ENCODE measurements around the gene RAB3GAP2. TPM values are rescaled to one million over a fixed set of nuclear protein-coding genes. Genes with fewer than 3 reads are reported as not detected.

Gene RAB3GAP2
- total RNA-seq, 2 donors from 2014 or later: 50.1 to 50.5 TPM

DNA sequence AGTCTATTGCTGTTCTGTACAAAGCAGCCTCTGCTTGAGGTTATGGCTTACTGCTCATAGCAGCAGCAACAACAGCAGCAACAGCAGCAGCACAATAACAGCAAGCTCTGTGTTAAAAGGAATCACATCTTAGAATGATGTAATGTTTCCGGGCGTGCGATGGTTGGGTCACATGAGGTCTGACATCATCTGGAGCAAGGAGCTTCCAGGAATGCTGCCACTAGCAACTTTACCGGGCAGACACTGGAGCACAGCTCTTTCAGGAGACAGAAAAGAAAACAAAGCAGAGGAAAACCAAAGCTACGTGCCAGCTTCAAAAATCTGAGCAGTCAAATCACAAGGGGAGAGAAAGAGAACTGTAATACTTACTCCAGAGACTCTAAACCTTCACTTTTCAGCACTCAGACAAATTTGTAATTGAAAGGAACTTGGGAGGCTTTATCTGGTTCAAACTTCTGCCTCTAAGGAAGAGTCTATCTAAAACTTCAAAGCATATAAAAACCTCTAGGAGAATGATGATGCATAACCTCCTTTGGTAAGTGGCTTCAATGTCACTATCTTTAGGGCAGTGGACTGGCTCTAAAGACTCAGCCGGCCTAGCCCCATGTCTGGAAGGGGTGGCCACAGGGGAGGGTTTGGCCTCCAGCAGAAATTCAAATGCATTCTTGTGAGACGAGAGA lies 28.3 kb upstream of the RAB3GAP2 start:
- H3K4me3 Mint-ChIP-seq: no peak overlapping the region

GRCh38 chr1:220299337-220299736 lies 27.1 kb upstream of the RAB3GAP2 start:
- Mint-ChIP-seq H3K27me3 (peaks cover 15% of the 10 kb centered on the region), H3K27ac (no peak overlapping the region), H3K9me3 (no peaks in the 10 kb centered on the region), H3K4me1 (no peaks in the 10 kb centered on the region), H3K4me3 (no peak overlapping the region), H3K36me3 (ENCODE audit: low read depth) (no peaks in the 10 kb centered on the region)
- ATAC-seq (replicated peaks): no peak

More for the DNA sequence above, 28.3 kb upstream of the RAB3GAP2 start:
- H3K9me3 Mint-ChIP-seq: no peaks in the 10 kb centered on the region
- H3K36me3 Mint-ChIP-seq (ENCODE audit: low read depth): no peaks in the 10 kb centered on the region
- no peak for ATAC-seq (replicated peaks)
- no peaks in the 10 kb centered on the region for H3K4me1 Mint-ChIP-seq
- H3K27me3 Mint-ChIP-seq: peaks cover 9% of the 10 kb centered on the region
- H3K27ac Mint-ChIP-seq: no peak overlapping the region

GRCh38 chr1:220298470-220299205 lies 26.4 kb upstream of the RAB3GAP2 start:
- Mint-ChIP-seq H3K9me3 (no peaks in the 10 kb centered on the region), H3K36me3 (ENCODE audit: low read depth) (no peaks in the 10 kb centered on the region), H3K27ac (no peak overlapping the region)

GRCh38 chr1:220296981-220297380 lies 24.7 kb upstream of the RAB3GAP2 start:
- no peaks in the 10 kb centered on the region for H3K36me3 Mint-ChIP-seq (ENCODE audit: low read depth)
- no peak overlapping the region for H3K4me3 Mint-ChIP-seq
- ATAC-seq (replicated peaks): no peak
- H3K27me3 Mint-ChIP-seq: peaks cover 18% of the 10 kb centered on the region
- H3K4me1 Mint-ChIP-seq: no peaks in the 10 kb centered on the region
- H3K9me3 Mint-ChIP-seq: no peaks in the 10 kb centered on the region
- no peak overlapping the region for H3K27ac Mint-ChIP-seq

More at GRCh38 chr1:220298470-220299205, 26.4 kb upstream of the RAB3GAP2 start:
- Mint-ChIP-seq H3K4me3 (no peak overlapping the region), H3K4me1 (no peaks in the 10 kb centered on the region), H3K27me3 (peaks cover 19% of the 10 kb centered on the region)
- no peak for ATAC-seq (replicated peaks)

GRCh38 chr1:220294846-220295301 lies 22.6 kb upstream of the RAB3GAP2 start:
- Mint-ChIP-seq H3K27ac (no peak overlapping the region), H3K4me1 (no peaks in the 10 kb centered on the region), H3K36me3 (ENCODE audit: low read depth) (no peaks in the 10 kb centered on the region), H3K27me3 (peaks cover 18% of the 10 kb centered on the region), H3K4me3 (no peak overlapping the region), H3K9me3 (no peaks in the 10 kb centered on the region)
- no peak for ATAC-seq (replicated peaks)

DNA sequence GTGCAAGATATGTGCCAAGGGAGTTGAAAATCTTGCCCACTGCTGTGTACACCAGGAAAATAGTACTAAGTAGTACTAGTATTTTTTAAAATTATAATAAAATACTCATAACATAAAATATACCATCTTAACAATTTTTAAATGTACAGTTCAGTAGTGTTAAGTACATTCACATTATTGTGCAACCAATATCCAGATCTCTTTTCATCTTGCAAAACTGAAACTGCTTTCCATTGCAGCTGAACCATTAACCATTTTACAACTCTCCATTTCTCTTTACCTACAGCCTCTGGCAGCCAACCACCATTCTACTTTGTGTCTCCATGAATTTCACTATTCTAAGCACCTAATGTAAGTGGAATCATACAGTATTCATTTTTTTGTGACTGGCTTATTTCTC lies 19.3 kb upstream of the RAB3GAP2 start:
- no peak overlapping the region for H3K27ac Mint-ChIP-seq
- no peaks in the 10 kb centered on the region for H3K9me3 Mint-ChIP-seq

DNA sequence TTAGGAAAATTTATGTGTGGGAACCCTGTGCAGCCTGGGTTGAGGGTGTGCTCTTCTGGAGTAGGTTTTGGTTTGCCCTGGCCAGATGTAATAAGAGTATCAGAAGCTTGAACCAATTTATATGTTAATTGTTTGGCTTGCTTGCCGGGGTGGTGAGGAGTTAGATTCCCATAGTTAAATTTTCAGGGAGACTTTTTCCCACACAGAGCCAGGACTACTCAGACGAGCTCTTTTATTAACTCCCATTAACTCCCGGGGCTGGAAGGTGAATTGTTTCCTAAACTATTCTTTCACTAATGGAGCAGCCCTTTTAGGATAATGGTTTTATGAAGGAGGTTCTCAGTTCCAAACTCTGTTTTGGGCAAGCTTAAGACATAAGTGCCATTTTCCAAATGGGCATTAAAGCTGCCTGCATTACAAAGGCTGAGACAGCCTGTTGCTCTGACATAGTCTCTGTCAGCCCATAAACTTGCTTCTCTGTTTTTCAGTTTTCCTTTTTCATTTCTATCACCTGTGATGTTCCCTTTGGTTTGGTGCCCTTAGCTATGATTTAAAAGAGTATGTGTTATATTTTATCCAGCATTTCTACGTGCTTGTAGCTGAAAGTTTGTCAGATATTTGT lies 18.0 kb upstream of the RAB3GAP2 start:
- no peak overlapping the region for H3K4me3 Mint-ChIP-seq
- no peak overlapping the region for H3K27ac Mint-ChIP-seq
- no peak for ATAC-seq (replicated peaks)

More for the DNA sequence above, 19.3 kb upstream of the RAB3GAP2 start:
- Mint-ChIP-seq H3K27me3 (peaks cover 18% of the 10 kb centered on the region), H3K36me3 (ENCODE audit: low read depth) (no peaks in the 10 kb centered on the region), H3K4me1 (no peaks in the 10 kb centered on the region), H3K4me3 (no peak overlapping the region)
- ATAC-seq (replicated peaks): no peak

DNA sequence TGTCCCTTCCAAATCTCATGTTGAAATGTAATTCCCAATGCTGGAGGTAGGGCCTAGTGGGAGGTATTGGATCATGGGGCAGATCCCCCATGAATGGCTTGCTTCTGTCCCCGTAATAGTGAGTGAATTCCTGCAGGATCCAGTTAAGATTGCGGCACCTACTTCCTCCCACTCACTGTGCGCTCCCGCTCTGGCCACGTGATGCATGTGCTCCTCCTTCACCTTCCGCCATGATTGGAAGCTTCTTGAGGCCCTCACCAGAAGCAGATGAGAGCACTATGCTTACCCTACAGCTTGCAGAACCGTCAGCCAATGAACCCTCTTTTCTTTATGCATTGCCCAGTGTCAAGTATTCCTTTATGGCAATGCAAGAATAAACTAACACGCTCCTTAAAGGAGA lies 14.9 kb upstream of the RAB3GAP2 start:
- no peaks in the 10 kb centered on the region for H3K9me3 Mint-ChIP-seq
- H3K27me3 Mint-ChIP-seq: no peaks in the 10 kb centered on the region
- H3K36me3 Mint-ChIP-seq (ENCODE audit: low read depth): no peaks in the 10 kb centered on the region
- no peak for ATAC-seq (replicated peaks)
- H3K27ac Mint-ChIP-seq: no peak overlapping the region
- no peaks in the 10 kb centered on the region for H3K4me1 Mint-ChIP-seq
- no peak overlapping the region for H3K4me3 Mint-ChIP-seq

More for the DNA sequence above, 18.0 kb upstream of the RAB3GAP2 start:
- no peaks in the 10 kb centered on the region for H3K36me3 Mint-ChIP-seq (ENCODE audit: low read depth)
- H3K4me1 Mint-ChIP-seq: no peaks in the 10 kb centered on the region
- peaks cover 13% of the 10 kb centered on the region for H3K27me3 Mint-ChIP-seq
- no peaks in the 10 kb centered on the region for H3K9me3 Mint-ChIP-seq

DNA sequence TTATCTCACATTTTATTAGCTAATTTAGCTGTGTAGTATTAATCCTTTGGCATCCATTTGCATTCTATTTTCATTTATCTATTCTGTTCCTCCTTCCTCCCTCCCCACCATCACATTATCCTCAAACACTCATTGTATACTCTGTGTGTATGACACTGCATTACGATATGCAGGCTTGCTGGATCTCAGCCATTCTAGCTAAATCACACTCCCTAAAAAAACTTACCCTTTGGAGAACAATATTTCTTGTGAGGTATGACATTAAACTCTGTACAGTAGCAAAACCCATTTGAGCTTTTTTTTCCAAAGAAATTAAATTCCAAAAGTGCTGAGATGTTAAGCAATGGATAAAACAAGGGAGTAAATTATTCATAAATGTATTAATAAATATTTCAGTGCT lies 11.4 kb upstream of the RAB3GAP2 start:
- Mint-ChIP-seq H3K9me3 (no peaks in the 10 kb centered on the region), H3K27me3 (no peaks in the 10 kb centered on the region), H3K4me3 (no peak overlapping the region), H3K27ac (no peak overlapping the region), H3K4me1 (no peaks in the 10 kb centered on the region), H3K36me3 (ENCODE audit: low read depth) (no peaks in the 10 kb centered on the region)
- no peak for ATAC-seq (replicated peaks)

DNA sequence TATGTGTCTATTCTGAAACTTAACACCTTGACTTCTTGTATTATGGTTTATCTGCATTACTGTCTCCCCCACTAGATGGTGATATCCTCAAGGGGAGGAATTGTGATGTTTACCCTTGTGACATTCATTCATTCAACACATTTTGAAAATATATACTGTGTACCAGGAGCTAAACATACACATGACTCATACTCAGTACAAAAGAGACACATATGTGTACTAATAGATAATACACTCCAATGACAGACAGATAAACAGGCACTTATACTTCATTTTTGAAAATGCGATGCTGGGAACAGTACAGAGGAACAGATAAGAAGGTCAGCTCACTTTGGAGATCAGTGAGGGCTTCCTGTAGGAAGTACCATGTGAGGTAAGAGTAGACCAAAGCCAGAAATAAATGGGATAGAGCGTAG lies 8.9 kb upstream of the RAB3GAP2 start:
- Mint-ChIP-seq H3K9me3 (no peaks in the 10 kb centered on the region), H3K27me3 (peaks cover 6% of the 10 kb centered on the region), H3K27ac (no peak overlapping the region), H3K4me1 (no peaks in the 10 kb centered on the region), H3K36me3 (ENCODE audit: low read depth) (no peaks in the 10 kb centered on the region), H3K4me3 (no peak overlapping the region)
- ATAC-seq (replicated peaks): no peak

DNA sequence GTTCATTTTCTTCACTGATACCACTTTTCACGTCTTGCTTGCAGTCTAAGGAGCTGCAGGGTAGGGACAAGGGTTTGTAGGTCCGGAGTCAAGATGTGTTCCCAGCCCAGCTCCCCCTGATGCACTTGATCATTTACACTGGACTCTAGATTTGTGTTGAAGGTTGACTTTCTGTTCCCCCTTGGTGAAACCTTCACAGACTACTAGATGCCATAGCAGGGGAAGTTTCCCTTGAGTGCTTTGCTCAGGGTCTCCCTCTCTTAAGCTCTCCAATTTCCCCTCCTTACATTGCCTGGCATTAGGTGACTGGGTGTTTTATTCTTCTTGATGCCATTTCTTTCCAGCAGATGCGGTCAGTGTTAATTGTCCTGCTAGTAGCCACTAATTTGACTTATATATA lies 8.0 kb upstream of the RAB3GAP2 start:
- ATAC-seq (replicated peaks): no peak
- Mint-ChIP-seq H3K27ac (no peak overlapping the region), H3K4me3 (no peak overlapping the region), H3K4me1 (no peaks in the 10 kb centered on the region), H3K9me3 (no peaks in the 10 kb centered on the region), H3K36me3 (ENCODE audit: low read depth) (no peaks in the 10 kb centered on the region), H3K27me3 (peaks cover 7% of the 10 kb centered on the region)

DNA sequence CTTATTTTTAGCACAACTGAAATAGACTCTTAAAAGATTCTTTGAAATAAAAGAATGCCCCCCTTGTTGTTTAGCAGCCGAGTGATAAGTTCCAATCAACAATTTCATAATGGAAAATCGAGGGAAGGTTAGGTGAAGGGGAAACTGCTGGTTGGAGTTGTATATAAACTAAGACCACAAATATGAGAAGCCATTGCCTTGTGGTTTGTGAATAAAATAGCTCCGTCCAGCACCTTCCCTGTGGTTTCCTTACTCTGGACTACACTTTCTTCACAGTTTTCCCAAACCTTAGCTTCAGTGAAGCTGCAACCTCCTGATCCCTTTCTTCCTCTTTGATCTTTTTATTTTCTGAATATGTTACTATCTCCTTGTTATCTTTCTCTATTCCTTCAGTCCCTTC lies 6.7 kb upstream of the RAB3GAP2 start:
- Mint-ChIP-seq H3K4me3 (no peak overlapping the region), H3K9me3 (no peaks in the 10 kb centered on the region), H3K4me1 (no peaks in the 10 kb centered on the region), H3K27ac (no peak overlapping the region), H3K27me3 (peaks cover 7% of the 10 kb centered on the region), H3K36me3 (ENCODE audit: low read depth) (no peaks in the 10 kb centered on the region)
- ATAC-seq (replicated peaks): no peak

DNA sequence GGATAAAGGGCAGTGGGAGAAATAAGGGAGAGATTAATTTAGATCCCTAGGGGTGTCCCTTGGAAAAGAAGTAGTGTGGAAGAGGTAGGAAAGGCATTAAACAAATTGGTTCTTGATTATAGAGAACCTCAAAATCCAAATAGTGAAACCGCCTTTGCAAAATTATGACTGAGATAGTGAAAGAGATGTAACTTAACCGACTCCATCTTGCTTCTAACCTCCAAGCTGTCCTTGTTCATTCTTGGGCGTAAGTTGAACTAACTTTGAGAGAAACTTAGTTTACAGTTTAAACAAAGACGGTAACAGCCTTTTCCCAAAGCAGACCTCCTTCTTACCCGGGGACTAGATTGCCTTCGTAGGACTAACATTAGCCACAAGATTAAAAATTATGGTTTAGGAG lies 3.2 kb upstream of the RAB3GAP2 start:
- Mint-ChIP-seq H3K27me3 (peaks cover 7% of the 10 kb centered on the region), H3K9me3 (no peaks in the 10 kb centered on the region), H3K36me3 (ENCODE audit: low read depth) (no peaks in the 10 kb centered on the region), H3K4me3 (no peak overlapping the region), H3K27ac (no peak overlapping the region), H3K4me1 (no peaks in the 10 kb centered on the region)
- ATAC-seq (replicated peaks): no peak

- Mint-ChIP-seq H3K27me3 (peaks cover 7% of the 10 kb centered on the region), H3K4me1 (no peaks in the 10 kb centered on the region), H3K36me3 (ENCODE audit: low read depth) (no peaks in the 10 kb centered on the region), H3K9me3 (no peaks in the 10 kb centered on the region), H3K27ac (no peak overlapping the region), H3K4me3 (no peak overlapping the region)
- no peak for ATAC-seq (replicated peaks)
Observed at GRCh38 chr1:220274251-220274855, 2.1 kb upstream of the RAB3GAP2 start.

GRCh38 chr1:220272841-220273090 lies 513 bp upstream of the RAB3GAP2 start:
- ATAC-seq (replicated peaks): no peak
- Mint-ChIP-seq H3K27me3 (peaks cover 4% of the 10 kb centered on the region), H3K36me3 (ENCODE audit: low read depth) (no peaks in the 10 kb centered on the region), H3K4me3 (no peak overlapping the region), H3K9me3 (no peaks in the 10 kb centered on the region), H3K27ac (no peak overlapping the region), H3K4me1 (peaks cover 9% of the 10 kb centered on the region)
